HEK293 (cell line): ENCODE data around the gene ASPSCR1.
A peak's percentile ranks its signal among the peaks of the same experiment; 100 is the strongest.

Experiments
- ATF2 ChIP-seq: fragments of 450-650 bp; formaldehyde crosslinking; IDR thresholded peaks from 2 replicates; pipeline ENCODE4 v1.5.1; 2016; ENCODE audit warnings: missing biosample characterization, missing genetic modification characterization, low read depth
- GLI2 ChIP-seq: fragments of 450-650 bp; formaldehyde crosslinking; IDR thresholded peaks from 2 replicates; pipeline ENCODE4; 2017; ENCODE audit warnings: missing biosample characterization, missing genetic modification characterization, low read depth, borderline replicate concordance
- GLIS1 ChIP-seq: fragments of 450-650 bp; formaldehyde crosslinking; IDR thresholded peaks from 2 replicates; pipeline ENCODE4 v1.5.1; 2016; ENCODE audit warnings: missing biosample characterization, missing genetic modification characterization
- HOXA7 ChIP-seq: sonication (generic); formaldehyde crosslinking; IDR thresholded peaks from 2 replicates; pipeline ENCODE4 v1.8.1; 2022; ENCODE audit warnings: missing genetic modification reagents, borderline replicate concordance
- INSM2 ChIP-seq: fragments of 450-650 bp; formaldehyde crosslinking; IDR thresholded peaks from 2 replicates; pipeline ENCODE4 v1.5.1; 2016; ENCODE audit warnings: missing biosample characterization, missing genetic modification characterization
- MEIS1 ChIP-seq: sonication (generic); formaldehyde crosslinking; IDR thresholded peaks from 2 replicates; pipeline ENCODE4 v1.8.1; 2022; ENCODE audit warnings: missing genetic modification reagents, mild to moderate bottlenecking, borderline replicate concordance
- OSR2 ChIP-seq: fragments of 450-650 bp; formaldehyde crosslinking; IDR thresholded peaks from 2 replicates; pipeline ENCODE4 v1.5.1; 2016; ENCODE audit warnings: missing biosample characterization, missing genetic modification characterization
- PBX3 ChIP-seq: sonication (generic); formaldehyde crosslinking; IDR thresholded peaks from 2 replicates; pipeline ENCODE4 v1.8.1; 2022; ENCODE audit warnings: mild to moderate bottlenecking, moderate library complexity, missing genetic modification reagents
- PRDM4 ChIP-seq: fragments of 450-650 bp; formaldehyde crosslinking; IDR thresholded peaks from 2 replicates; pipeline ENCODE4 v1.5.1; 2017; ENCODE audit warnings: missing biosample characterization, missing genetic modification characterization
- SCRT2 ChIP-seq: fragments of 450-650 bp; formaldehyde crosslinking; IDR thresholded peaks from 2 replicates; pipeline ENCODE4 v1.5.1; 2016; ENCODE audit warnings: missing biosample characterization, missing genetic modification characterization
- ZBTB17 ChIP-seq: fragments of 450-650 bp; formaldehyde crosslinking; IDR thresholded peaks from 2 replicates; pipeline ENCODE4 v1.5.1; 2016; ENCODE audit warnings: missing biosample characterization, missing genetic modification characterization
- ZBTB20 ChIP-seq: fragments of 450-650 bp; formaldehyde crosslinking; IDR thresholded peaks from 2 replicates; pipeline ENCODE4 v1.5.1; 2016; ENCODE audit warnings: missing biosample characterization, missing genetic modification characterization
- ZBTB7A ChIP-seq: fragments of 450-650 bp; formaldehyde crosslinking; IDR thresholded peaks from 2 replicates; pipeline ENCODE4 v1.5.1; 2016; ENCODE audit warnings: low read depth, missing biosample characterization, missing genetic modification characterization
- ZFP3 ChIP-seq: fragments of 450-650 bp; formaldehyde crosslinking; IDR thresholded peaks from 2 replicates; pipeline ENCODE4 v1.5.1; 2016; ENCODE audit warnings: low read depth, missing biosample characterization, missing genetic modification characterization
- ZNF148 ChIP-seq: fragments of 450-650 bp; formaldehyde crosslinking; IDR thresholded peaks from 2 replicates; pipeline ENCODE4 v1.5.0; 2017; ENCODE audit warnings: missing biosample characterization, missing genetic modification characterization, borderline replicate concordance
- ZNF155 ChIP-seq: fragments of 450-650 bp; formaldehyde crosslinking; IDR thresholded peaks from 2 replicates; pipeline ENCODE4 v1.5.1; 2016; ENCODE audit warnings: missing biosample characterization, missing genetic modification characterization
- ZNF175 ChIP-seq: fragments of 450-650 bp; formaldehyde crosslinking; IDR thresholded peaks from 2 replicates; pipeline ENCODE4 v1.5.1; 2016; ENCODE audit warnings: missing biosample characterization, missing genetic modification characterization
- ZNF214 ChIP-seq: fragments of 450-650 bp; formaldehyde crosslinking; IDR thresholded peaks from 2 replicates; pipeline ENCODE4 v1.5.1; 2017; ENCODE audit warnings: missing biosample characterization, mild to moderate bottlenecking, missing genetic modification characterization, borderline replicate concordance
- ZNF266 ChIP-seq: fragments of 450-650 bp; formaldehyde crosslinking; IDR thresholded peaks from 2 replicates; pipeline ENCODE4 v1.5.1; 2016; ENCODE audit warnings: missing biosample characterization, missing genetic modification characterization, low read depth
- ZNF274 ChIP-seq, 2 experiments: fragments of 200-500 bp in 1 of 2; fragments of 450-650 bp in 1 of 2; sonication (Bioruptor generic) in 1 of 2; formaldehyde crosslinking in 1 of 2; IDR thresholded peaks; 2 replicates each; pipeline versions ENCODE4 v1.5.1 to v1.6.1; 2014 to 2016; ENCODE audit warnings: borderline replicate concordance in 1 of 2, inconsistent platforms in 1 of 2, low read length in 1 of 2, missing biosample characterization in 1 of 2, missing genetic modification characterization in 1 of 2
- ZNF302 ChIP-seq: fragments of 450-650 bp; formaldehyde crosslinking; IDR thresholded peaks from 2 replicates; pipeline ENCODE4 v1.5.1; 2016; ENCODE audit warnings: missing biosample characterization, missing genetic modification characterization, low read depth
- ZNF350 ChIP-seq: fragments of 450-650 bp; formaldehyde crosslinking; IDR thresholded peaks from 2 replicates; pipeline ENCODE4 v1.5.0; 2017; ENCODE audit warnings: missing biosample characterization, mild to moderate bottlenecking, missing genetic modification characterization
- ZNF404 ChIP-seq: fragments of 450-650 bp; formaldehyde crosslinking; IDR thresholded peaks from 2 replicates; pipeline ENCODE4 v1.5.1; 2017; ENCODE audit warnings: missing biosample characterization, missing genetic modification characterization
- ZNF48 ChIP-seq: fragments of 450-650 bp; formaldehyde crosslinking; IDR thresholded peaks from 2 replicates; pipeline ENCODE4 v1.5.1; 2016; ENCODE audit warnings: missing biosample characterization, missing genetic modification characterization
- ZNF501 ChIP-seq: fragments of 450-650 bp; formaldehyde crosslinking; IDR thresholded peaks from 2 replicates; pipeline ENCODE4 v1.5.1; 2016; ENCODE audit warnings: missing biosample characterization, missing genetic modification characterization
- ZNF510 ChIP-seq: fragments of 450-650 bp; formaldehyde crosslinking; IDR thresholded peaks from 2 replicates; pipeline ENCODE4 v1.5.1; 2018; ENCODE audit warnings: mild to moderate bottlenecking, missing genetic modification characterization, missing biosample characterization; ENCODE audit not compliant: insufficient replicate concordance
- ZNF521 ChIP-seq: fragments of 450-650 bp; formaldehyde crosslinking; IDR thresholded peaks from 2 replicates; pipeline ENCODE4 v1.5.1; 2017; ENCODE audit warnings: missing biosample characterization, mild to moderate bottlenecking, missing genetic modification characterization
- ZNF600 ChIP-seq: fragments of 450-650 bp; formaldehyde crosslinking; IDR thresholded peaks from 2 replicates; pipeline ENCODE4 v1.5.1; 2016; ENCODE audit warnings: missing biosample characterization, missing genetic modification characterization
- ZNF623 ChIP-seq: fragments of 450-650 bp; formaldehyde crosslinking; IDR thresholded peaks from 2 replicates; pipeline ENCODE4 v1.5.1; 2016; ENCODE audit warnings: missing biosample characterization, missing genetic modification characterization
- ZNF664 ChIP-seq: fragments of 450-650 bp; formaldehyde crosslinking; IDR thresholded peaks from 2 replicates; pipeline ENCODE4 v1.5.1; 2016; ENCODE audit warnings: missing biosample characterization, missing genetic modification characterization
- ZNF777 ChIP-seq: fragments of 450-650 bp; formaldehyde crosslinking; IDR thresholded peaks from 2 replicates; pipeline ENCODE4 v1.5.1; 2017; ENCODE audit warnings: missing biosample characterization, missing genetic modification characterization, borderline replicate concordance

The ASPSCR1 gene

GRCh38 chr17:82030470-82031302, 53.3 kb downstream of the ASPSCR1 start (continued):
- TF ChIP-seq MEIS1 (CRISPR knock-in tag) (no peak), GLI2 (tag by site-specific recombination) (no peak), PRDM4 (no peak), ZBTB20 (tag by site-specific recombination) (peak; percentile 78), ZNF350 (tag by site-specific recombination) (no peak), ZNF623 (tag by site-specific recombination) (no peak), ZNF302 (tag by site-specific recombination) (no peak), INSM2 (tag by site-specific recombination) (no peak), ZNF664 (tag by site-specific recombination) (no peak), HOXA7 (no peak), ZNF501 (tag by site-specific recombination) (peak; percentile 41; the same call in 1 of the 2 replicates), ZNF510 (no peak), ZNF148 (tag by site-specific recombination) (no peak), SCRT2 (tag by site-specific recombination) (no peak), ZNF521 (no peak), ZNF175 (tag by site-specific recombination) (no peak), ZBTB7A (tag by site-specific recombination) (peak; percentile 65), OSR2 (tag by site-specific recombination) (no peak), ZBTB17 (peak; percentile 68; the same call in 1 of the 2 replicates), ZNF214 (no peak), ZNF404 (tag by site-specific recombination) (no peak), ZNF777 (peak; percentile 48; the same call in 1 of the 2 replicates), ZNF274 (IDR thresholded peaks at IDR 0.05; ENCODE audit: low read length) (no peak), ZNF274 (tag by site-specific recombination; IDR thresholded peaks at IDR 0.05; ENCODE audit: borderline replicate concordance) (no peak), ZNF155 (tag by site-specific recombination) (no peak), GLIS1 (tag by site-specific recombination) (peak; percentile 87), ZNF48 (tag by site-specific recombination) (no peak), ZFP3 (tag by site-specific recombination) (no peak), ZNF266 (tag by site-specific recombination) (no peak), PBX3 (CRISPR knock-in tag) (peak; percentile 69; the same call in 1 of the 2 replicates), ZNF600 (tag by site-specific recombination) (peak; percentile 96), ATF2 (no peak)
